ENCODE measurements around the gene SUPT20H.

Gene SUPT20H

DNA sequence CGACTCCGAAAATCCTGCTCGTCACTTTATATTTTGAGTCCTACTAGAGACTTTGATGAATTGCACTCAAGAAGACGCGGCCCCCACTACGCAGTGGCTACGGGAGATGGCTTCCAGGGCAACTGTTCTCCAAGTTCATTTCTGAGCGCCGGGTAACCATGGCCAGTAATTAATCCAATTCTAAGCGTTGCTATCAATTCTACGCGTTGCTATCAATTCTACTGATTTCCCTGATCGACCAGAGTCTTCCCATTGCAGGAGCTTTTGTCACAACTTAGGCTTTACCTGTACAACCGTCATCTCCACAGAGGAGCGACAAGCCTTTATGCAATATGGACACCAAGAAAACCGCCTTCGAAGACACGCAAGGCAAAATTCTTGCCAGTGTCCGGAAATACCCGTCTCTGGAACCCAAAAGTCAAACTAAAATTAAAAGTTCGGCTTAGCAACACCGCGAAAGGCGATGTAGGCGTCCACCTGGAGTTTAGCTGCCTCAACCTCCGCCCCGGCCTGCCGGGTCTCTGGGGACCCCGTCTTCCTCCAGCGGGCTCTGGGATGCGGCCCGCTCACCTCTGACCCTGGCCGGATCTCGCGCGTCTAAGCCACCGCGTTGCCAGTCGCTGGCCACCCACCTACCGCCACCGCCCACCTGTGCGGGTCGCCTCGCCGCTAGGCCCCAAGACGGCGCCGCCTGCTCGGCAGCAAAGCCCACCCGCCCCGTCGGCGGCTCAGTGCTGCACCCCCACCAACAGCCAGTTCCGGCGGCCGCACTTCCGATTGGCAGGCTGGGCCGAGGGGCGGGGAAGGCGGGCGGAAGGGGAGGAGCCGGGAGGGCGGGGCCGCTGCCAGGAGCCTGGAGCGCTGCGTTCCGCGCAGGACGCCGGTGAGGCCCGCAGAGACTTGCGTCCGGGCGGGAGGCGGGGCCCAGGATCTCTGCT, at the start of gene SUPT20H:
SUPT20H (minus strand) TSS at position 779 of the 938 bp plus-strand sequence. CDS start 8,198 bp downstream, outside the sequence.
- H3K9me3 ChIP-seq (ENCODE audit: control insufficient read depth in 2 of 2, low read length in 2 of 2): no peaks in the 10 kb centered on the region
- H3K4me1 ChIP-seq (ENCODE audit: control insufficient read depth in 2 of 2, insufficient read depth in 2 of 2, low read length in 2 of 2): peaks cover 4 to 8% of the 10 kb centered on the region in 2 donors
- H3K36me3 ChIP-seq (ENCODE audit: control insufficient read depth in 2 of 2, insufficient read depth in 2 of 2, low read length in 2 of 2): peaks cover 0 to 3% of the 10 kb centered on the region in 2 donors
- peak within 1 kb of the TSS; percentile 95 to 96 for H3K4me3 ChIP-seq (ENCODE audit: low read length in 2 of 2)
- peak within 1 kb of the TSS; percentile 83 to 85 for H3K27ac ChIP-seq (ENCODE audit: low read depth in 2 of 2, low read length in 2 of 2)
- H3K27me3 ChIP-seq (ENCODE audit: control insufficient read depth in 2 of 2, insufficient read depth in 2 of 2, low read length in 2 of 2): no peaks in the 10 kb centered on the region
- peak within 1 kb of the TSS; percentile 88 to 93 for H3K9ac ChIP-seq (ENCODE audit: low read depth in 1 of 2, low read length in 2 of 2)

DNA sequence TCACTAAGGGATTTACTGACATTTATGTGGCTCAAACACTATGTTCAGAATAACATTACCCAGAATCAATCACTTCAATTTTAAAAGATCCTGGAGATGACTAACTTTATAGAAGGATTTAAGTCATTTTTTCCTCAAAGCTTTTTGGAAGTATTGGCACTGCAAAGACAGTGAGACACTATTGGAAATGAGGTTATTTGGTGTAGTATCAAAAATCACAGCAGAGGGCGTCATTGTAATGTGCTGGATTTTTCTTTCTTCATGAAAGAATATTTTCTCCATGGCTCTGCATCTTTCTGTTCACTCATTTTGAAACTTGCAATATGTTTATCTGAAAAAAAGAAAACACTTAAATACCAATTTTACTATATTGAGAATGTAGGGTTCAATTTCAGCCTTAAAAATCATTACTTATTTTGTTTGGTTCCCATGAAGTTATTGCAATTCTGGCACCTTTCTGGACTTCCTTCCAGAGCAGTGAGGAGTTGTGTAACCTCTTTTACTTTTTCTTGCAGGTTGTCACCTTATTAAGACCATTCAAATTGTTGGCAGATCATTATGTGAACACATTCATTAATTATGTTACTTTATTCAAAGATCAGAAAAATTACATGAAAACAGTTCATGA, 49.7 kb upstream of the SUPT20H start:
- Histone ChIP-seq H3K27ac (ENCODE audit: low read depth in 2 of 2, low read length in 2 of 2) (no peak overlapping the region), H3K27me3 (ENCODE audit: control insufficient read depth in 2 of 2, insufficient read depth in 2 of 2, low read length in 2 of 2) (no peaks in the 10 kb centered on the region), H3K36me3 (ENCODE audit: control insufficient read depth in 2 of 2, insufficient read depth in 2 of 2, low read length in 2 of 2) (no peaks in the 10 kb centered on the region)

DNA sequence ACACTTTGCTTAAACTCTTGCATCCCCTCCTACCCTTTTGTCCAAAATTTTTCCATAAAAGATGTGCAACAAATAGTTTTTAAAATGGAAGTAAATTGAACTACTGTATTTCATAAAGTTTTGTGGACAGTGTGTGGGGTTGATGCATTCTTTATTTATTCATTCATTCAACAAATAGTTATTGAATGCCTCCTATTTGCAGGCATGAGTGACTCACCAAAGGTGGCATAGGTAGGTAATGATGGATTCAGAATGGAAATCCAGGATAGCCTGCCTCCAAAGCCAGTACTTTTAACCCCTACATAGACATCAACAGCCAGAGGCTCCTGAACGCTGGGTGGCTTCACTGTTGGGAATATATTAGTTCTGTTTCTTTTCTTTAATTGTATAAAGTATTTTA, 48.4 kb upstream of the SUPT20H start:
- Histone ChIP-seq H3K9ac (ENCODE audit: low read depth in 1 of 2, low read length in 2 of 2) (no peak overlapping the region), H3K4me3 (ENCODE audit: low read length in 2 of 2) (no peak overlapping the region), H3K27ac (ENCODE audit: low read depth in 2 of 2, low read length in 2 of 2) (no peak overlapping the region), H3K36me3 (ENCODE audit: control insufficient read depth in 2 of 2, insufficient read depth in 2 of 2, low read length in 2 of 2) (no peaks in the 10 kb centered on the region), H3K4me1 (ENCODE audit: control insufficient read depth in 2 of 2, insufficient read depth in 2 of 2, low read length in 2 of 2) (no peaks in the 10 kb centered on the region), H3K9me3 (ENCODE audit: control insufficient read depth in 2 of 2, low read length in 2 of 2) (no peaks in the 10 kb centered on the region), H3K27me3 (ENCODE audit: control insufficient read depth in 2 of 2, insufficient read depth in 2 of 2, low read length in 2 of 2) (no peaks in the 10 kb centered on the region)

More for the DNA sequence above, 49.7 kb upstream of the SUPT20H start:
- Histone ChIP-seq H3K4me3 (ENCODE audit: low read length in 2 of 2) (no peak overlapping the region), H3K9ac (ENCODE audit: low read depth in 1 of 2, low read length in 2 of 2) (no peak overlapping the region), H3K4me1 (ENCODE audit: control insufficient read depth in 2 of 2, insufficient read depth in 2 of 2, low read length in 2 of 2) (no peaks in the 10 kb centered on the region), H3K9me3 (ENCODE audit: control insufficient read depth in 2 of 2, low read length in 2 of 2) (no peaks in the 10 kb centered on the region)

DNA sequence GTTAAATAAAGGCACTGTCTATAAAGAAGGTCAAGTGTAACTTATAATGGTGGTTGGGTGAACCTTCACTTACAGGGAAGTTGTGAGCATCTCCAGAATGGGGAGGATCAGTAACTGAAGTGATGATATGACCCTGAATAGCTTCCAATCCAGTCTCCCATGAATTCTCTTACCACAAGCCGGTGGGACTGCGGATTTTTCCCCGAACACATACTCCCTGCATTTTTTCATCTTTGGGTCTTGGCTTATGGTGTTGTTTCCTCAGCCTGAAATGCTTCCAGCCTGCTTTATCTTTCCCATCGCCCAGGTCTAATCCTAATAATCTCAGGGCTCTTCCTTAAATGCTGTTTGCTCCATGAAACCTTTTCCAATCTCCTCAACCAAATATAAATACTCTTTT, 48.0 kb upstream of the SUPT20H start:
- H3K9me3 ChIP-seq (ENCODE audit: control insufficient read depth in 2 of 2, low read length in 2 of 2): no peaks in the 10 kb centered on the region
- H3K36me3 ChIP-seq (ENCODE audit: control insufficient read depth in 2 of 2, insufficient read depth in 2 of 2, low read length in 2 of 2): no peaks in the 10 kb centered on the region
- H3K4me3 ChIP-seq (ENCODE audit: low read length in 2 of 2): no peak overlapping the region
- H3K27ac ChIP-seq (ENCODE audit: low read depth in 2 of 2, low read length in 2 of 2): no peak overlapping the region
- H3K27me3 ChIP-seq (ENCODE audit: control insufficient read depth in 2 of 2, insufficient read depth in 2 of 2, low read length in 2 of 2): no peaks in the 10 kb centered on the region
- H3K4me1 ChIP-seq (ENCODE audit: control insufficient read depth in 2 of 2, insufficient read depth in 2 of 2, low read length in 2 of 2): no peaks in the 10 kb centered on the region
- no peak overlapping the region for H3K9ac ChIP-seq (ENCODE audit: low read depth in 1 of 2, low read length in 2 of 2)

DNA sequence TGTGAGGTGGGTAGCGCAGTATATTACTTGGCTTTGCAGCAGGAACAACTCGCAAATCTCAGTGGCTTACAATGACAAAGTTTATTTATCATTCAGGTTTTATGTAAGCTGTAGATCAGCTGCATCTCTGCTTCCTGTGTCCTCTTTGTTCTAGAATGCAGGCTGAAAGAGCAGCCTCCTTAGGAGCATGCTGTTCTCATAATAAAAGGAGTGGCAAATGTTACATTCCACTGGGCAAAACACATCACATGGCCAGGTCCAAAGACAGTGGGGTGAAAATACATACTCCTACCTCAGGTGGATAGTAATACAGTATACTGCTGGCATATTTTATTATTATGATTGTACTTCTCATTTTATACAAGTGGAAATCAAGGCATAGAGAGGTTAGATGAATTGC, 47.2 kb upstream of the SUPT20H start:
- Histone ChIP-seq H3K4me3 (ENCODE audit: low read length in 2 of 2) (no peak overlapping the region), H3K4me1 (ENCODE audit: control insufficient read depth in 2 of 2, insufficient read depth in 2 of 2, low read length in 2 of 2) (no peaks in the 10 kb centered on the region), H3K27me3 (ENCODE audit: control insufficient read depth in 2 of 2, insufficient read depth in 2 of 2, low read length in 2 of 2) (no peaks in the 10 kb centered on the region), H3K27ac (ENCODE audit: low read depth in 2 of 2, low read length in 2 of 2) (no peak overlapping the region), H3K9me3 (ENCODE audit: control insufficient read depth in 2 of 2, low read length in 2 of 2) (no peaks in the 10 kb centered on the region), H3K36me3 (ENCODE audit: control insufficient read depth in 2 of 2, insufficient read depth in 2 of 2, low read length in 2 of 2) (no peaks in the 10 kb centered on the region), H3K9ac (ENCODE audit: low read depth in 1 of 2, low read length in 2 of 2) (no peak overlapping the region)

DNA sequence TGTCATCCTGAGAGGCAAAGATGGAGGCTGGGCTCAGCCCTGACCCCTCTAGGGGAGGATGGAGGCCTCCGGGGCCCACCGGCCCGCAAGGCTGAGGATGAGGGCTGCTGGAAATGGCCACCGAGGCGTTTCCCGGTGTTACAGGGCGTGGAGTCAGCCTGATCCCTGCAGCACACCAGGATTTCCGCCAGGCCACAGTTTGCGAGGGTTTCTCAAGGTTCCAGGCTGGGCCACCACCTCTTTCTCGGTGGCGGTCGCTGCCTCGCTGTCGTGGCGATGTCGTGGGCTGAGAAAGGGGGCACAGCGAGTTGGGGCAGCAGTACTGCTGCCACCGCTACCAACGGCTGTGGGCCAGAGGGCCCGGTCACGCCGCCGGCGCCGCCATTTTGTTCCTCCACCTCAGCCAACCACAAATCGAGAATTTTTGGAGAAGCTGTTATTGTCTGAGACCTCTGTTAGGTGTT, 45.8 kb upstream of the SUPT20H start, which contains the start of gene CSNK1A1L:
CSNK1A1L (minus strand) TSS at position 414 of the 464 bp plus-strand sequence; CDS start at position 6, 408 bp downstream.
- Histone ChIP-seq H3K36me3 (ENCODE audit: control insufficient read depth in 2 of 2, insufficient read depth in 2 of 2, low read length in 2 of 2) (no peaks in the 10 kb centered on the region), H3K9ac (ENCODE audit: low read depth in 1 of 2, low read length in 2 of 2) (no peak within 1 kb of the TSS), H3K27me3 (ENCODE audit: control insufficient read depth in 2 of 2, insufficient read depth in 2 of 2, low read length in 2 of 2) (no peaks in the 10 kb centered on the region), H3K4me1 (ENCODE audit: control insufficient read depth in 2 of 2, insufficient read depth in 2 of 2, low read length in 2 of 2) (no peaks in the 10 kb centered on the region), H3K4me3 (ENCODE audit: low read length in 2 of 2) (no peak within 1 kb of the TSS), H3K9me3 (ENCODE audit: control insufficient read depth in 2 of 2, low read length in 2 of 2) (no peaks in the 10 kb centered on the region), H3K27ac (ENCODE audit: low read depth in 2 of 2, low read length in 2 of 2) (no peak within 1 kb of the TSS)

DNA sequence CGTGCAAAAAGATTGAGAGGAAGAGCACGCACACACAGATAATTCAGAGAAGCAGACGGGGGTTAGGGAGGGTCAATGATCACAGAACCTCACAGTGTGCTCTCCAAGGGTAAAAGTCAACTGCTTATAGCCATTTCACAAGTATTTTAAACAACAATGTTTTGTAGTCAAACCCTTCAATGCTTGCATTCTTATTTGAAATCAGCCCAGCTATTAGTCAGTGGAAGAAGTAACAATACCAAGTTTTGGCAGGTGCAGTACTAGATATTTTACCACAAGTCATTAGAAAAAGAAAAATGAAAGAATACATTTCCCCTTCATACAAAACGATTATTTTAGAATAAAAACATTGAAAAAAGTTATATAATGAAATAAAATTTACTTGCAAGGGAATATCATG, 43.4 kb upstream of the SUPT20H start:
- Histone ChIP-seq H3K9ac (ENCODE audit: low read depth in 1 of 2, low read length in 2 of 2) (no peak overlapping the region), H3K4me1 (ENCODE audit: control insufficient read depth in 2 of 2, insufficient read depth in 2 of 2, low read length in 2 of 2) (no peaks in the 10 kb centered on the region), H3K36me3 (ENCODE audit: control insufficient read depth in 2 of 2, insufficient read depth in 2 of 2, low read length in 2 of 2) (no peaks in the 10 kb centered on the region), H3K27me3 (ENCODE audit: control insufficient read depth in 2 of 2, insufficient read depth in 2 of 2, low read length in 2 of 2) (no peaks in the 10 kb centered on the region), H3K9me3 (ENCODE audit: control insufficient read depth in 2 of 2, low read length in 2 of 2) (no peaks in the 10 kb centered on the region), H3K27ac (ENCODE audit: low read depth in 2 of 2, low read length in 2 of 2) (no peak overlapping the region), H3K4me3 (ENCODE audit: low read length in 2 of 2) (no peak overlapping the region)

DNA sequence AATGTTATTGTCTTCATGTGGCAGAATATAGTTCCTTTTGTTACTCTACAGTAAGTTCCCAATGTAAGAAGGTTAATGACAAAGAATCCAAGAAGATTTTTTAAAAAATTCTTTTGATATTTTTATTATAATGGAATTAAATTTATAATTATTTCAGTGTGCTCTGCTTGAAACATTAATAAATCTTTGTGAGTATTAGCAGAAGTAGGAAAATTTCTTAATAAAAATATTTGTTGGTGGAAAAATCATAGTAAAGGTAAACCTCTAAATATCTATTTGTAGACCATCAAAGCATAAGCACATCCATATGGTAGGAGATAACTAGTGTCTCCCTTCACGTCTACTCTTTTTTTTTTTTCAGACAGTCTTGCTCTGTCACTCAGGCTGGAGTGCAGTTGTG, 41.7 kb upstream of the SUPT20H start:
- Histone ChIP-seq H3K9ac (ENCODE audit: low read depth in 1 of 2, low read length in 2 of 2) (no peak overlapping the region), H3K36me3 (ENCODE audit: control insufficient read depth in 2 of 2, insufficient read depth in 2 of 2, low read length in 2 of 2) (no peaks in the 10 kb centered on the region), H3K4me3 (ENCODE audit: low read length in 2 of 2) (no peak overlapping the region), H3K4me1 (ENCODE audit: control insufficient read depth in 2 of 2, insufficient read depth in 2 of 2, low read length in 2 of 2) (no peaks in the 10 kb centered on the region), H3K9me3 (ENCODE audit: control insufficient read depth in 2 of 2, low read length in 2 of 2) (no peaks in the 10 kb centered on the region), H3K27ac (ENCODE audit: low read depth in 2 of 2, low read length in 2 of 2) (no peak overlapping the region), H3K27me3 (ENCODE audit: control insufficient read depth in 2 of 2, insufficient read depth in 2 of 2, low read length in 2 of 2) (no peaks in the 10 kb centered on the region)

DNA sequence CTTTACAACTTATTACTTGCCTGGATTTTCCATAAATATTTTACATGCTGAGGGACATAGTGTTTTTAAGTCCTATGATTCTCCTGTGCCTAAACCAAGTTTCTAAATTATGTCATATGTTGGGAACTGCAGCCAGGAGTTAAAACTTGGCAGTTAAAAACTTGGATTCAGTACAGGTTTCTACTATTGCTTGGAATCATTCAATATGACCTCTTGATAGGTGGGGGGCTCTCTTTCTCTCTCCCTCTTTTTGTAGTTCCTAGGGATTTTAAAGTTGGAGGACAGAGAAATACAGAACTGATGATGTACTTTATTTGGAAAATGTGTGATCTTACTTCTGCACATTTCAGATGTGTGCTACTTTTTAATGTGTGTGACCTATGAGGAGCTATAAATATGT, 41.2 kb upstream of the SUPT20H start:
- H3K4me1 ChIP-seq (ENCODE audit: control insufficient read depth in 2 of 2, insufficient read depth in 2 of 2, low read length in 2 of 2): no peaks in the 10 kb centered on the region
- no peak overlapping the region for H3K4me3 ChIP-seq (ENCODE audit: low read length in 2 of 2)
- H3K9ac ChIP-seq (ENCODE audit: low read depth in 1 of 2, low read length in 2 of 2): no peak overlapping the region
- no peaks in the 10 kb centered on the region for H3K36me3 ChIP-seq (ENCODE audit: control insufficient read depth in 2 of 2, insufficient read depth in 2 of 2, low read length in 2 of 2)
- no peaks in the 10 kb centered on the region for H3K27me3 ChIP-seq (ENCODE audit: control insufficient read depth in 2 of 2, insufficient read depth in 2 of 2, low read length in 2 of 2)
- H3K27ac ChIP-seq (ENCODE audit: low read depth in 2 of 2, low read length in 2 of 2): no peak overlapping the region
- H3K9me3 ChIP-seq (ENCODE audit: control insufficient read depth in 2 of 2, low read length in 2 of 2): no peaks in the 10 kb centered on the region

DNA sequence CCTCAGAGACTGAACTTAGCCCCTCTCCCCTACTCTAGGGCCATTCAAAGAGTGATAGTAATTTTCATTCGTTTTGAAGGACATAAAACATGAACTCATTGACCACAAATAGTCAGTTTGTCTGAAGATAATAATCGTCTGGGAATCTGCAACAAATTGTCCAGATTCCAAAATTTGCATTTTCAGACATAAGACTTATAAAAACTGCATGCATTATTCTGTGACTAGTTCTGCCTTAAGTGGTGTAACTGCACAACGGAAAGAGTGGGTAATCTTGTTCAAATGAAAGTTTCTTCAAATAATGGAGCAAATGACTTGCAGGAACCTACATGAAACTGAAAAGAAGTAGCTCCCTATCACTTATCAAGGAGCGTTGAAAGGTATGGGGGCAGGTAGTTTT, 37.6 kb upstream of the SUPT20H start:
- no peak overlapping the region for H3K9ac ChIP-seq (ENCODE audit: low read depth in 1 of 2, low read length in 2 of 2)
- no peak overlapping the region for H3K27ac ChIP-seq (ENCODE audit: low read depth in 2 of 2, low read length in 2 of 2)

More for the DNA sequence above, 37.6 kb upstream of the SUPT20H start:
- Histone ChIP-seq H3K9me3 (ENCODE audit: control insufficient read depth in 2 of 2, low read length in 2 of 2) (no peaks in the 10 kb centered on the region), H3K36me3 (ENCODE audit: control insufficient read depth in 2 of 2, insufficient read depth in 2 of 2, low read length in 2 of 2) (no peaks in the 10 kb centered on the region), H3K4me1 (ENCODE audit: control insufficient read depth in 2 of 2, insufficient read depth in 2 of 2, low read length in 2 of 2) (no peaks in the 10 kb centered on the region), H3K4me3 (ENCODE audit: low read length in 2 of 2) (no peak overlapping the region), H3K27me3 (ENCODE audit: control insufficient read depth in 2 of 2, insufficient read depth in 2 of 2, low read length in 2 of 2) (no peaks in the 10 kb centered on the region)

All from mucosa of rectum (tissue), 2 donors.